WTC11 (cell line): ENCODE data around the gene DYNLRB1. TPM values are rescaled to one million over a fixed set of nuclear protein-coding genes. Genes with fewer than 3 reads are reported as not detected.

Experiments used
- ATAC-seq: fragments of 200-7000 bp; cut with Tn5 transposase; 2 replicates; pipeline ENCODE4 v1.10.0; 2021; ENCODE audit warnings: mild to moderate bottlenecking, moderate library complexity
- CTCF ChIA-PET: fragments of 300-600 bp; sonication (Branson Sonifier 250); formaldehyde crosslinking; loops from one replicate; lab custom pipeline; 2021; ENCODE audit warnings: antibody characterized with exemption; lab: Charles Lee
- POLR2A ChIA-PET: fragments of 350-600 bp; sonication (Branson Sonifier 250); formaldehyde crosslinking; loops from one replicate; lab custom pipeline; 2021; ENCODE audit warnings: antibody characterized with exemption; lab: Charles Lee
- DNase-seq: peaks from one replicate; pipeline ENCODE4 v3.0.0; 2021; ENCODE audit warnings: low spot score
- H3K27ac Mint-ChIP-seq: 2 replicates; pipeline ENCODE4 v1.8.0; 2021; ENCODE audit warnings: mixed read lengths
- H3K27me3 Mint-ChIP-seq: 2 replicates; pipeline ENCODE4 v1.8.0; 2021; ENCODE audit warnings: low read depth, mild to moderate bottlenecking, moderate library complexity, mixed read lengths
- H3K36me3 Mint-ChIP-seq: 2 replicates; pipeline ENCODE4 v1.8.0; 2021; ENCODE audit warnings: mixed read lengths
- H3K4me1 Mint-ChIP-seq: 2 replicates; pipeline ENCODE4 v1.8.0; 2022; ENCODE audit warnings: mixed read lengths
- H3K4me3 Mint-ChIP-seq: 2 replicates; pipeline ENCODE4 v1.8.0; 2021; ENCODE audit warnings: mild to moderate bottlenecking, moderate library complexity, mixed read lengths
- H3K9me3 Mint-ChIP-seq: 2 replicates; pipeline ENCODE4 v1.8.0; 2021; ENCODE audit warnings: mixed read lengths
- ARID4B ChIP-seq: sonication (generic); formaldehyde crosslinking; IDR thresholded peaks from 2 replicates; pipeline ENCODE4 v1.8.0; 2023; ENCODE audit warnings: missing genetic modification reagents, mild to moderate bottlenecking, borderline replicate concordance
- ATF3 ChIP-seq: sonication (generic); formaldehyde crosslinking; conservative IDR thresholded peaks from 2 replicates; pipeline ENCODE4 v1.8.1; 2022; ENCODE audit warnings: mild to moderate bottlenecking, missing genetic modification reagents
- ATF6 ChIP-seq: sonication (generic); formaldehyde crosslinking; IDR thresholded peaks from 2 replicates; pipeline ENCODE4 v1.8.1; 2023; ENCODE audit warnings: mild to moderate bottlenecking, missing genetic modification reagents
- ELF4 ChIP-seq: sonication (generic); formaldehyde crosslinking; IDR thresholded peaks from 2 replicates; pipeline ENCODE4 v1.8.1; 2022; ENCODE audit warnings: low read depth, mild to moderate bottlenecking, moderate library complexity, missing genetic modification reagents
- EMX1 ChIP-seq: fragments of 250-450 bp; sonication (Bioruptor Pico); IDR thresholded peaks from 2 replicates; pipeline ENCODE4 v1.8.0; 2021; ENCODE audit warnings: mild to moderate bottlenecking
- HMGA2 ChIP-seq: fragments of 250-450 bp; sonication (Bioruptor Pico); IDR thresholded peaks from 2 replicates; pipeline ENCODE4 v1.4.0; 2021; ENCODE audit warnings: mild to moderate bottlenecking, moderate library complexity
- MYBL2 ChIP-seq: sonication (generic); formaldehyde crosslinking; IDR thresholded peaks from 2 replicates; pipeline ENCODE4 v1.8.1; 2023; ENCODE audit warnings: mild to moderate bottlenecking, moderate library complexity, missing genetic modification reagents
- PRRX2 ChIP-seq: fragments of 250-450 bp; sonication (Bioruptor Pico); IDR thresholded peaks from 2 replicates; pipeline ENCODE4 v1.8.0; 2021; ENCODE audit warnings: mild to moderate bottlenecking
- SP1 ChIP-seq: sonication (generic); formaldehyde crosslinking; conservative IDR thresholded peaks from 2 replicates; pipeline ENCODE4 v1.8.1; 2022; ENCODE audit warnings: missing genetic modification reagents
- ZNF423 ChIP-seq: fragments of 250-450 bp; sonication (Bioruptor Pico); IDR thresholded peaks from 2 replicates; pipeline ENCODE4 v2.1.2; 2022; ENCODE audit warnings: mild to moderate bottlenecking, moderate library complexity
- ZNF512 ChIP-seq: sonication (generic); formaldehyde crosslinking; IDR thresholded peaks from 2 replicates; pipeline ENCODE4 v1.8.1; 2022; ENCODE audit warnings: missing genetic modification reagents, borderline replicate concordance
- total RNA-seq: library from RNA; stranded (reverse); gene quantifications from 3 replicates; pipeline ENCODE4 v1.2.3, GENCODE V29; 2021
- TF ChIP-seq, protein P1 (sequence below): fragments of 250-450 bp; sonication (Bioruptor Pico); IDR thresholded peaks from 2 replicates; pipeline ENCODE4 v1.9.0; 2021; ENCODE audit warnings: mild to moderate bottlenecking
- TF ChIP-seq, protein P2 (sequence below): sonication (generic); formaldehyde crosslinking; IDR thresholded peaks from 2 replicates; pipeline ENCODE4 v1.8.1; 2023; ENCODE audit warnings: mild to moderate bottlenecking, missing genetic modification reagents, moderate library complexity
- TF ChIP-seq, protein P3 (sequence below): sonication (generic); formaldehyde crosslinking; IDR thresholded peaks from 2 replicates; pipeline ENCODE4 v1.8.1; 2023; ENCODE audit warnings: mild to moderate bottlenecking, missing genetic modification reagents, moderate library complexity
- TF ChIP-seq, protein P4 (sequence below): fragments of 250-450 bp; sonication (Bioruptor Pico); IDR thresholded peaks from 2 replicates; pipeline ENCODE4 v1.9.0; 2021; ENCODE audit warnings: mild to moderate bottlenecking, borderline replicate concordance

Gene DYNLRB1
- total RNA-seq, 1 experiment from 2014 or later = 99.3 TPM

DNA sequence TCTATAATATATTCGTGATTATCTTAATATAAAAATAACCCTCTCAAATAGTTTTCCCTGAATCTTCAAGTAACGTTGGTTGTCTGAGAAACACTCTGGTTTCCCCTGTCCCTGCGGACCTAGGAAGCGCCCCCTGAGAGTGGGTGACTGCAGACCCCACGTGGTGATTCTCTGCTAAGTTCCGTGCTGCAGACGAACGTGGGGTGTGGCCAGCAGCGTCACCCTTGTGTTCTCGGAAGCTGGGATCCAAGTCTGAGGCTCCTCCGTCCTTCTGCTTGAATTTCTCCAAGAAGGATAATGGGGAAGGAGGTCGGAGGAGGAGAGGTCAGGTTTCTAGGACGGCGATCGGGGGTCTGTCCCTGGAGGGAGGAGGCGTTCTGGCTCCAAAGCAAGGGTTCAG, 25.7 kb downstream of the DYNLRB1 start (continued):
- no peak for TF ChIP-seq ZNF512 (CRISPR knock-in tag)
- TF ChIP-seq, protein P1, sequence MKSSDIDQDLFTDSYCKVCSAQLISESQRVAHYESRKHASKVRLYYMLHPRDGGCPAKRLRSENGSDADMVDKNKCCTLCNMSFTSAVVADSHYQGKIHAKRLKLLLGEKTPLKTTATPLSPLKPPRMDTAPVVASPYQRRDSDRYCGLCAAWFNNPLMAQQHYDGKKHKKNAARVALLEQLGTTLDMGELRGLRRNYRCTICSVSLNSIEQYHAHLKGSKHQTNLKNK = no peak
- no peak for TF ChIP-seq PRRX2 (CRISPR knock-in tag)
- no peak for TF ChIP-seq ATF3 (CRISPR knock-in tag)
- no peak for TF ChIP-seq ZNF423 (CRISPR knock-in tag)
- TF ChIP-seq, protein P2, sequence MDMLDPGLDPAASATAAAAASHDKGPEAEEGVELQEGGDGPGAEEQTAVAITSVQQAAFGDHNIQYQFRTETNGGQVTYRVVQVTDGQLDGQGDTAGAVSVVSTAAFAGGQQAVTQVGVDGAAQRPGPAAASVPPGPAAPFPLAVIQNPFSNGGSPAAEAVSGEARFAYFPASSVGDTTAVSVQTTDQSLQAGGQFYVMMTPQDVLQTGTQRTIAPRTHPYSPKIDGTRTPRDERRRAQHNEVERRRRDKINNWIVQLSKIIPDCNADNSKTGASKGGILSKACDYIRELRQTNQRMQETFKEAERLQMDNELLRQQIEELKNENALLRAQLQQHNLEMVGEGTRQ (CRISPR knock-in tag) = no peak
- no peak for TF ChIP-seq ATF6
- TF ChIP-seq, all 79 proteins: peak for 0

DNA sequence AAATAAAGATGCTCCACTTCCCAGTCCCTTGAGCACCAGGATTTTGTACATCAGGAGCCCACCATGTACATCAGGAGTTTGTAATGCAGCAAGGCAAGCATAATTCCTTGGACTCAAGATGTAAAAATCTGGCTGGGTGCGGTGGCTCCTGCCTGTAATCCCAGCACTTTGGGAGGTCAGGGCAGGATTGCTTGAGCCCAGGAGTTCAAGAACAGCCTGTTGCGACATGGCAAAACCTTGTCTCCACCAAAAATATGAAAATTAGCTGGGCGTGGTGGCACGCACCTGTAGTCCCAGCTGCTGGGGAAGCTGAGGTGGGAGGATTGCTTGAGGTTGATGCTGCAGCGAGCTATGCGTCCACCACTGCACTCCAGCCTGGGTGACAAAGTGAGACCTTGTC, 26.2 kb downstream of the DYNLRB1 start:
- 0 out of 2 replicates have a peak, but pooled peaks cover 3% of the 10 kb centered on the region for H3K27me3 Mint-ChIP-seq
- TF ChIP-seq ELF4 (CRISPR knock-in tag) = no peak
- no peak for TF ChIP-seq HMGA2 (CRISPR knock-in tag)
- TF ChIP-seq, protein P2 (CRISPR knock-in tag) = no peak
- TF ChIP-seq, protein P3, sequence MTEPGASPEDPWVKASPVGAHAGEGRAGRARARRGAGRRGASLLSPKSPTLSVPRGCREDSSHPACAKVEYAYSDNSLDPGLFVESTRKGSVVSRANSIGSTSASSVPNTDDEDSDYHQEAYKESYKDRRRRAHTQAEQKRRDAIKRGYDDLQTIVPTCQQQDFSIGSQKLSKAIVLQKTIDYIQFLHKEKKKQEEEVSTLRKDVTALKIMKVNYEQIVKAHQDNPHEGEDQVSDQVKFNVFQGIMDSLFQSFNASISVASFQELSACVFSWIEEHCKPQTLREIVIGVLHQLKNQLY = no peak
- TF ChIP-seq, protein P4, sequence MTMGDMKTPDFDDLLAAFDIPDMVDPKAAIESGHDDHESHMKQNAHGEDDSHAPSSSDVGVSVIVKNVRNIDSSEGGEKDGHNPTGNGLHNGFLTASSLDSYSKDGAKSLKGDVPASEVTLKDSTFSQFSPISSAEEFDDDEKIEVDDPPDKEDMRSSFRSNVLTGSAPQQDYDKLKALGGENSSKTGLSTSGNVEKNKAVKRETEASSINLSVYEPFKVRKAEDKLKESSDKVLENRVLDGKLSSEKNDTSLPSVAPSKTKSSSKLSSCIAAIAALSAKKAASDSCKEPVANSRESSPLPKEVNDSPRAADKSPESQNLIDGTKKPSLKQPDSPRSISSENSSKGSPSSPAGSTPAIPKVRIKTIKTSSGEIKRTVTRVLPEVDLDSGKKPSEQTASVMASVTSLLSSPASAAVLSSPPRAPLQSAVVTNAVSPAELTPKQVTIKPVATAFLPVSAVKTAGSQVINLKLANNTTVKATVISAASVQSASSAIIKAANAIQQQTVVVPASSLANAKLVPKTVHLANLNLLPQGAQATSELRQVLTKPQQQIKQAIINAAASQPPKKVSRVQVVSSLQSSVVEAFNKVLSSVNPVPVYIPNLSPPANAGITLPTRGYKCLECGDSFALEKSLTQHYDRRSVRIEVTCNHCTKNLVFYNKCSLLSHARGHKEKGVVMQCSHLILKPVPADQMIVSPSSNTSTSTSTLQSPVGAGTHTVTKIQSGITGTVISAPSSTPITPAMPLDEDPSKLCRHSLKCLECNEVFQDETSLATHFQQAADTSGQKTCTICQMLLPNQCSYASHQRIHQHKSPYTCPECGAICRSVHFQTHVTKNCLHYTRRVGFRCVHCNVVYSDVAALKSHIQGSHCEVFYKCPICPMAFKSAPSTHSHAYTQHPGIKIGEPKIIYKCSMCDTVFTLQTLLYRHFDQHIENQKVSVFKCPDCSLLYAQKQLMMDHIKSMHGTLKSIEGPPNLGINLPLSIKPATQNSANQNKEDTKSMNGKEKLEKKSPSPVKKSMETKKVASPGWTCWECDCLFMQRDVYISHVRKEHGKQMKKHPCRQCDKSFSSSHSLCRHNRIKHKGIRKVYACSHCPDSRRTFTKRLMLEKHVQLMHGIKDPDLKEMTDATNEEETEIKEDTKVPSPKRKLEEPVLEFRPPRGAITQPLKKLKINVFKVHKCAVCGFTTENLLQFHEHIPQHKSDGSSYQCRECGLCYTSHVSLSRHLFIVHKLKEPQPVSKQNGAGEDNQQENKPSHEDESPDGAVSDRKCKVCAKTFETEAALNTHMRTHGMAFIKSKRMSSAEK = no peak
- no peak for TF ChIP-seq MYBL2 (CRISPR knock-in tag)
- TF ChIP-seq ARID4B (CRISPR knock-in tag) = no peak
- no peak for TF ChIP-seq SP1 (CRISPR knock-in tag)
- no peak for TF ChIP-seq EMX1 (CRISPR knock-in tag)

More for the DNA sequence above, 26.2 kb downstream of the DYNLRB1 start:
- ATAC-seq (no peak), DNase-seq (no peak)
- Mint-ChIP-seq H3K27ac (no peak overlapping the region), H3K4me3 (no peak overlapping the region), H3K36me3 (peaks cover 15% of the 10 kb centered on the region), H3K4me1 (peaks cover 12% of the 10 kb centered on the region), H3K9me3 (no peaks in the 10 kb centered on the region)
- CTCF ChIA-PET = interaction anchor here (0.8 to 2.6 kb wide), 3 partner anchors 19 to 230 kb away, joined by 3 to 10 read pairs (median 4); no protein-coding TSS in a partner anchor
- POLR2A ChIA-PET = no interaction called here
